ENCODE measurements around the gene ANAPC5.

GRCh38 chr12:121364683-121365121 lies 12.5 kb upstream of the ANAPC5 start:
- TF ChIP-seq, protein P1, sequence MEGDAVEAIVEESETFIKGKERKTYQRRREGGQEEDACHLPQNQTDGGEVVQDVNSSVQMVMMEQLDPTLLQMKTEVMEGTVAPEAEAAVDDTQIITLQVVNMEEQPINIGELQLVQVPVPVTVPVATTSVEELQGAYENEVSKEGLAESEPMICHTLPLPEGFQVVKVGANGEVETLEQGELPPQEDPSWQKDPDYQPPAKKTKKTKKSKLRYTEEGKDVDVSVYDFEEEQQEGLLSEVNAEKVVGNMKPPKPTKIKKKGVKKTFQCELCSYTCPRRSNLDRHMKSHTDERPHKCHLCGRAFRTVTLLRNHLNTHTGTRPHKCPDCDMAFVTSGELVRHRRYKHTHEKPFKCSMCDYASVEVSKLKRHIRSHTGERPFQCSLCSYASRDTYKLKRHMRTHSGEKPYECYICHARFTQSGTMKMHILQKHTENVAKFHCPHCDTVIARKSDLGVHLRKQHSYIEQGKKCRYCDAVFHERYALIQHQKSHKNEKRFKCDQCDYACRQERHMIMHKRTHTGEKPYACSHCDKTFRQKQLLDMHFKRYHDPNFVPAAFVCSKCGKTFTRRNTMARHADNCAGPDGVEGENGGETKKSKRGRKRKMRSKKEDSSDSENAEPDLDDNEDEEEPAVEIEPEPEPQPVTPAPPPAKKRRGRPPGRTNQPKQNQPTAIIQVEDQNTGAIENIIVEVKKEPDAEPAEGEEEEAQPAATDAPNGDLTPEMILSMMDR (IDR thresholded peaks at IDR 0.05): no peak
- TF ChIP-seq POLR2A (IDR thresholded peaks at IDR 0.05): no peak

Data from esophagus squamous epithelium (tissue), 4 donors.